GM23248 (cell line): ENCODE data around the gene LRRC9.

Experiments
- EZH2 ChIP-seq: fragments of 200-600 bp; sonication (generic); IDR thresholded peaks from 2 replicates; pipeline ENCODE4 v1.6.1; 2018; ENCODE audit warnings: antibody characterized with exemption, mild to moderate bottlenecking; ENCODE audit not compliant: insufficient read depth, poor library complexity, severe bottlenecking
- EZH2phosphoT487 ChIP-seq: fragments of 200-600 bp; sonication (generic); IDR thresholded peaks from 2 replicates; pipeline ENCODE4 v1.6.1; 2018; ENCODE audit warnings: antibody characterized with exemption, moderate library complexity, mild to moderate bottlenecking, low read depth; ENCODE audit not compliant: insufficient read depth

GRCh38 chr14:60094306-60094897 lies 174.5 kb downstream of the LRRC9 start:
- TF ChIP-seq EZH2phosphoT487, result no peak
- TF ChIP-seq EZH2, result no peak
